Mucosa of descending colon (tissue), 3 donors: ENCODE data around the gene ZNF451. TPM values are rescaled to one million over a fixed set of nuclear protein-coding genes. Genes with fewer than 3 reads are reported as not detected.

Experiments used
- ATAC-seq: fragments of 200-7000 bp; cut with Tn5 transposase; one replicate; pipeline ENCODE4 v1.9.1; 2020; ENCODE audit warnings: mild to moderate bottlenecking, moderate library complexity
- DNase-seq, 3 donors: peaks; one replicate each; pipeline ENCODE4 v3.0.0-alpha.2; 2020
- H3K36me3 ChIP-seq: fragments of 200-600 bp; one replicate; pipeline ENCODE4 v1.8.0; 2021; ENCODE audit warnings: low read depth, mild to moderate bottlenecking
- H3K4me1 ChIP-seq: fragments of 200-600 bp; one replicate; pipeline ENCODE4 v1.8.0; 2021; ENCODE audit warnings: low read depth, mild to moderate bottlenecking
- H3K4me3 ChIP-seq: fragments of 200-600 bp; one replicate; pipeline ENCODE4 v1.8.0; 2021; ENCODE audit warnings: mild to moderate bottlenecking
- H3K9me3 ChIP-seq: fragments of 200-600 bp; one replicate; pipeline ENCODE4 v1.8.0; 2021; ENCODE audit warnings: mild to moderate bottlenecking
- intact Hi-C, 2 donors: fragments of 100-400 bp; cut with DNase I in 1 of 2; cut with micrococcal nuclease in 1 of 2; formaldehyde crosslinking; loops; one replicate each; pipeline versions ENCODE4 v1.11.0 to v1.11.1; 2022; cut with DNase I, micrococcal nuclease
- total RNA-seq, 3 donors: library from RNA; stranded (reverse); fragmentation: NEBNext Ultra II Directional in 2 of 3; extraction: Animal tissue kit (Norgen Biotek cat#: 25700) in 2 of 3; gene quantifications; one replicate each; pipeline versions ENCODE4 v1.2.1 to v1.2.4, GENCODE V29; 2021 to 2023
- TF ChIP-seq, protein P1 (sequence below): fragments of 200-600 bp; IDR thresholded peaks from one replicate; pipeline ENCODE4 v1.8.0; 2022; ENCODE audit warnings: antibody characterized with exemption, mild to moderate bottlenecking
- donor health status: DM: no; HTN: no; CAD: no; lungs with moderate emphysema.
- donor health status: DM: no; HTN: no; CAD: no.
- donor health status: DM: no; HTN: yes; CAD: no.

The ZNF451 gene
- total RNA-seq, 3 donors from 2014 or later: 34.6 to 58.5 (median 46.0) TPM

DNA sequence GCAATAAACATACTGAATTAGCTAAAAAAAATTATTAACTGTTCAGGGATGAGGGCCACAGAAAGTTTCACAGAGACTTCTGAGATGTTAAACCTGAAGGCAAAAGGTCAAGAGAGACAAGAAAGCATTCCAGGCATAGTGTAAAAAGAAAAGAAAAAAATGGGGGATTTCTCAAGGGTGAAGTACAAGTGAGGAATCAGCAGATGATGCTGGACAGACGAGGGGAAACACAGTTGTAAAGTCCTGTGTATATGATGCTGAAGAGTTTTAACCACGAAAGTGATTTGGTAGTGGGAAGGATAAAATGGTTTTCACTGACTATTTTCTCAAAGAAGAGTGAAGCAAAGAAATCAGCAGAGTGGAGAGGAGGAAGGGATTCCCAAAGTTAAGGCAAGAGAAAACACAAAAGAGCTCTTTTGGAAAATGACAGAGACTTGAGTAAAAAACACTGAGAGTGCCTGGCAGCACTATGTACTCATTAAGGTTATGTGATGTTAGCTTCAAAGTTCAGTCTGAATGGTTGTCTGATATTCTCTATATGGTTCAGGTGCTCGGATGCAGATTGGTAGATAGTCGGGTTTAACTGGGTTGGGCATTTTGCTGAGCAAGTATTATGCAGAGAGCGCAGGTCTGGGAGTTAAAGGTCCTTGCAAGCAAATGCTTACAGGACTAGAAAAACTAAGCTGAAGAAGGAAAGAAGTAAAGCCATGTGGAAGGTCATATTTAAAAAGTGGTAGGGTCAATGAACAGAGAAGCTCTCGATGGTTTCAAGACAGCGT lies 115.8 kb downstream of the ZNF451 start:
- TF ChIP-seq, protein P1, sequence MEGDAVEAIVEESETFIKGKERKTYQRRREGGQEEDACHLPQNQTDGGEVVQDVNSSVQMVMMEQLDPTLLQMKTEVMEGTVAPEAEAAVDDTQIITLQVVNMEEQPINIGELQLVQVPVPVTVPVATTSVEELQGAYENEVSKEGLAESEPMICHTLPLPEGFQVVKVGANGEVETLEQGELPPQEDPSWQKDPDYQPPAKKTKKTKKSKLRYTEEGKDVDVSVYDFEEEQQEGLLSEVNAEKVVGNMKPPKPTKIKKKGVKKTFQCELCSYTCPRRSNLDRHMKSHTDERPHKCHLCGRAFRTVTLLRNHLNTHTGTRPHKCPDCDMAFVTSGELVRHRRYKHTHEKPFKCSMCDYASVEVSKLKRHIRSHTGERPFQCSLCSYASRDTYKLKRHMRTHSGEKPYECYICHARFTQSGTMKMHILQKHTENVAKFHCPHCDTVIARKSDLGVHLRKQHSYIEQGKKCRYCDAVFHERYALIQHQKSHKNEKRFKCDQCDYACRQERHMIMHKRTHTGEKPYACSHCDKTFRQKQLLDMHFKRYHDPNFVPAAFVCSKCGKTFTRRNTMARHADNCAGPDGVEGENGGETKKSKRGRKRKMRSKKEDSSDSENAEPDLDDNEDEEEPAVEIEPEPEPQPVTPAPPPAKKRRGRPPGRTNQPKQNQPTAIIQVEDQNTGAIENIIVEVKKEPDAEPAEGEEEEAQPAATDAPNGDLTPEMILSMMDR: no peak
- Histone ChIP-seq H3K4me3 (no peak overlapping the region), H3K4me1 (no peaks in the 10 kb centered on the region), H3K9me3 (no peaks in the 10 kb centered on the region), H3K36me3 (no peaks in the 10 kb centered on the region)
- ATAC-seq: no peak
- intact Hi-C loops: no loop called here
- no peak for DNase-seq

DNA sequence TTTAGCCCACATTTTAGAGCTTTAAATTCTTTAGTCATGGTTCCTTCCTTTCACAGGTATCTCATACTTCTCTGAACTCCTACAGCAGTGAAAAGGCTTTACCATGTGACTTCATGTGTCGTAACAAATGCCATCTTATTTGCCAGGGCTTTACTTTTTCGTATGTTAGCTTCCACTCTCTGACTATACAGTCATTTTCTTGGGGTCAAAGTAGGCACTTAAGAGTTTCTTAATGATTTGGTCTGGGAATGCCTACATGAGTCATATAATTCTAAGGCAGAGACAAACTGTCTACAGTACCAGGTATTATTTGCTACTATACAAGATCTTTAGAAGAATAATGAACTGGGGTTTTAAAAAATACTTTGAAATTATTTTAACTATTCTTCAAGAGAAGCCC lies 117.2 kb downstream of the ZNF451 start:
- TF ChIP-seq, protein P1: no peak
- no peaks in the 10 kb centered on the region for H3K4me1 ChIP-seq

DNA sequence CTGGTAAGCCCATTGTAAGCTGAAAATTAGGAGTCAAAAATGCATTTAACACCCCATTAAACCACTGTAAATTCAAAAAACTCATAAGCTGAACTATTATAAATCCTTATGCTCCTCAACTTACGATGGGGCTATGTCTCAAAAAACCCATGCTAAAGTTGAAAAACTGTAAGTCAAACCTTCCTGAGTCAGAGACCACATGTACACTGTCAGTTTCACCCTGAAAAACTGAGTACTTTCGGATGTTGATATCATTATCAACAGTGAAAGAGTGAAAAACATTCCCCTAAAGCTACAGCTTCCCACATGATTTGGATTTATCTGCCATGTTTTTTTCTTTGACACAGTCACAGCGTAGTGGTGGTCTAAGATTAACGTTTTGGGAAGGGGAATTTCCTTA lies 117.9 kb downstream of the ZNF451 start:
- TF ChIP-seq, protein P1: no peak
- Histone ChIP-seq H3K4me3 (no peak overlapping the region), H3K9me3 (no peaks in the 10 kb centered on the region), H3K36me3 (no peaks in the 10 kb centered on the region), H3K4me1 (no peaks in the 10 kb centered on the region)
- DNase-seq (no peak), ATAC-seq (no peak)
- intact Hi-C loops: no loop called here

More for the DNA sequence above, 117.2 kb downstream of the ZNF451 start:
- Histone ChIP-seq H3K4me3 (no peak overlapping the region), H3K9me3 (no peaks in the 10 kb centered on the region), H3K36me3 (no peaks in the 10 kb centered on the region)
- DNase-seq: no peak
- intact Hi-C loops: no loop called here
- ATAC-seq: no peak

DNA sequence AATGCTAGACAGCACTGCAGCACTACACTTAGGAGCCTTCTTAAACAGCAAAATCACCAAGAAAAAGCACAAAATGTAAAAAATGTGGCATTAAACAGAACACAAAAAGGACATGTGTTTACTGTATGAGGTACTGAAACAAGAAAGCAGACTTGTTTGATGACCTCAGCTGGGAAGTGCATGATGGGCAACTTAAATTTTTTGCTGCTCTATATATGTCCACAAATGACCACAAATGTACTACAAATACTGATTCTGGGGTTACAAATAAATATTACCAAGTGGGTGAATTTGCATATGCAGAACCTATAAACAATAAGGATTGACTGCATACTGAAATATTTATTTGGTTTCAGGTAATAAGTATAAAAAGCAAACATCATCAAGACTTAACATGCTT lies 119.0 kb downstream of the ZNF451 start:
- intact Hi-C loops: no loop called here
- no peaks in the 10 kb centered on the region for H3K9me3 ChIP-seq
- DNase-seq (no peak), ATAC-seq (no peak)
- H3K4me1 ChIP-seq: no peaks in the 10 kb centered on the region
- H3K36me3 ChIP-seq: no peaks in the 10 kb centered on the region
- TF ChIP-seq, protein P1: no peak
- no peak overlapping the region for H3K4me3 ChIP-seq

DNA sequence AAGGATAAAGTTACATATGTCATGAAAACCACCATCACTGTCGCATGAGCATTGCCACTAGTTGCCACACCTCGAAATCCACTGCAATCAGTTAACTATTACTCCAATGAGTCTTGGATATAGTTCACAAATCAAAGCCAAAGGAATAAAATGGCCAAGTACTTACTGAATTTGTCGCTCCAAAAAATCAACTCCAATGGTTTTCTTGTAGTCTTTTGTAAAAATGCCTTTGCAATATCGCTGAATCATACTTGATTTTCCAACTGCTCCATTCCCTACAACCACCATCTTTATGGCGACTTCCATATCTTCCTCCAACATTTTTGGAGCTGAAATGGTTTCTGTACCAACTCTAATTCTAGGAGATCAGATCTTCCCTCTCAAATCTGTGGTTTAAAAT lies 120.1 kb downstream of the ZNF451 start:
- Histone ChIP-seq H3K9me3 (no peaks in the 10 kb centered on the region), H3K4me1 (no peaks in the 10 kb centered on the region), H3K4me3 (no peak overlapping the region), H3K36me3 (no peaks in the 10 kb centered on the region)
- TF ChIP-seq, protein P1: no peak
- ATAC-seq (no peak), DNase-seq (no peak)
- intact Hi-C loops: no loop called here
